NCI-H526 treated with DMSO at 0.1 percent for 48 hours (cell line): ENCODE measurements around the gene KDM1A.

Experiments
- DNase-seq: peaks from one replicate; lab custom pipeline; 2025; lab: John Stamatoyannopoulos, UW

KDM1A gene

DNA sequence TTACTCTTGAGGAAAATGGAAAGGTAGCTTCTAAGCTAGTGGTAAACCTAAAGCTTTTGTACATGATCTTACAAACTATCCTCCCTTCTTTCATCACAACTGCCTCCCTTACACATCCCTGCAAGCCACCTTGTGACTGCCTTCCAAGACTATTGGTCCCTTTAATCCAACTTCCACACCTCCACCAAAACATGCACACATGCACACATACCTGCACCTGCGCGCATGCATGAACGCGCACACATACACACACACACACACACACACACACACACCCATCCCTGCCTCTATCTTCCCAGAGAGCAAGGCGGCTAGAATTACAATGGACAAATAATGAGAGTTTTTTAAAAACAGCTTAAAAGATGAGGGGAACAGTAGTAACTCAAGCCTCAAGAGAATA, 91.1 kb downstream of the KDM1A start:
- no peak for DNase-seq

GRCh38 chr1:23111600-23112535, 92.6 kb downstream of the KDM1A start:
- DNase-seq = no peak

GRCh38 chr1:23114424-23115079, 95.3 kb downstream of the KDM1A start:
- no peak for DNase-seq

DNA sequence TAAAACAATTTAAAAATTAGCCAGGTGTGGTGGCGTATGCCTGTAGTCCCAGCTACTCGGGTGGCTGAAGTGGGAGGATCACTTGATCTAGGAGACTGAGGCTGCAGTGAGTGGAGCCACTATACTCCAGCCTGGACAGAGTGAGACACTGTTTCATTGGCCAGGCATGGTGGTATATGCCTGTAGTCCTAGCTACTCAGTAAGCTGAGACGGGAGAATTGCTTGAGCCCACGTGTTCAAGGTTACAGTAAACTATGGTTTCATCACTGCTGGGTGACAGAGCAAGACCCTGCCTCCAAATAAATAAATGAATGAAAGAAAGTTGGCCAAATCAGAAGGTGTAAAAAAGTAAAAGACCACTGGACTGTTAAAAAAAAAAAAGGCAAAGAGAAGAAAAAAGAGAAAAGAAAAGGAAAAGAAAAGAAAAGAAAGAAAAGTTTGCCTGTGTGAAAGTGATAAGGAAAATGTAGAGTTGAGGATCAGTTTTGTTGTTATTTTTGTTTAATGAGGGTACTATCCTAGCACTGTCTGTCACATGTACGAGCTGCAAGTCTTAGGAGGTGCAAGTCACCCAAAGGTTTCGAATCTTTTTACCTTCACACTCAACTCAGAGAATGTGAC, 97.1 kb downstream of the KDM1A start:
- no peak for DNase-seq

DNA sequence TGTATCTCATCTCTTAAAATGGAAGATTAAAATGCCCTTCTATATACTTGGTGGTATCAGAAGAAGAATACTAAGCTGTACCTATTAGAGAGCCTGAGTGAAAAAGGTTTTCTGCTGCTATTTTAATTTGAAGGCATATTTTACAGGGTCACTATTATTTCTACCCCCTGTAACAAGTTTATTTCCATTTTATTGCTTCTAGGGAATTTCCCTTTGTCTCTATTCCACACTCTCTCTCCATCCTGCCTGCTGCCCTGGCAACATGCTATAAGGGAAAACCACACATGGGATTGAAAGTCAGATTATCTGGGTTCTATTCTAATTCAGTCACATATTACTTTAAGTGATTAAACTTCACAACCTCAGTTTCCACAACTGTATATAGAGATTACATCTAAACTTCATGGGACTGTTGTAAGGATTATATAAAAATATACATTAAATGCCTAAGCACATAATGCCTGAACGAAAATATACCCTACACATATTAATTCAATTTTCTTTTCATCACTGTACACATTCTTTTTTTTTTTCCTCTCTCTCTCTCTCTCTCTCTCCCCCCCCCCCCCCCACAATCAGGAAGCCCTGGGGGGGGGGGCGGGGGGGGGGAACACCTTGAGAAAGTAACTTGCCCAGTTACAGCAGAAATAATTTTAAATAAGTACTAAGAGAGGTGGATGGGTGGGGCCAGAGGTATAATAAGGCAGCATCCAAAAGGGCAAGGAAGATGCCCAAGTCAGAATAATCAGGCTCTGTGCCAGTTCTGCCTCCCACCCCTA, 97.8 kb downstream of the KDM1A start:
- DNase-seq = no peak

- DNase-seq = no peak
These were observed 99.1 kb downstream of the KDM1A start for GRCh38 chr1:23118407-23118806.

- DNase-seq = no peak
These were observed 99.9 kb downstream of the KDM1A start for GRCh38 chr1:23118957-23119792.

- DNase-seq = no peak
These were observed 101.1 kb downstream of the KDM1A start for GRCh38 chr1:23120383-23120782.

GRCh38 chr1:23122023-23122748, 102.9 kb downstream of the KDM1A start:
- no peak for DNase-seq

GRCh38 chr1:23122796-23123195, 103.5 kb downstream of the KDM1A start:
- DNase-seq = no peak

- no peak for DNase-seq
These were observed 104.3 kb downstream of the KDM1A start for GRCh38 chr1:23123528-23123927.

DNA sequence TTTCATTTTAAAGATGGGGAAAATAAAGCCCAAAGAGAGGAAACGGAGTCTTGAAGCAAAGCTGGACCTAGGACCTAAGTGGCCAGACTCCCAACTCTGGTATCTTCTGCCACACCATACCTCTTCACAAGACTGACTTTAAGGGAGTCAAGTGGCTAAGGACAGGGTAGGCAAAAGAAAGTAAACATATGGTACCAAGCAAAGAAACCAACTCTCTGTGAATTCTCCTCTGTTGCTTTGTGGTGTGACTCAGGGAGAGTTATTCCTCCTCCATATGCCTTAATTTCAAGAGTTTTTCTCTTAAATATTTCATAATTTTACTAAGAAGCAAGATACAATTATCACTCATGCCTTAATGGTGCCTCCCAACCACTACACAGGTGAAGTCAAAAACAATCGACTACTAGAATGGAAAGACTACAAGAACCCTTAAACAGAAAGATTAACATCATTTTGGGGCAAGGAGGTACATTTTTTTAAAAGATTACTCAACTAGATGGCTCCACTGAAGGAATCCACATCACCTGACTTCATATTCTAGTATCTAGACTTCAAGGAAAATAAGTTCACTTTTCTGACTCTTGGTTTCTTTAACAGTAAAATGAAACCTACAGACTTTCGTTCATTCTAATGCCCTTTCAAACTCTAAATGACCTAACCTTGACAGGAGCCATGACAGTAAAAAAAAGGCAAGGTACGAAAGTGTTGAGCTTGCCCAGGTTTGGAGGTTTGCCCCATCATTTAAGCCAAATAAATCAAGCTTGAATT, 105.2 kb downstream of the KDM1A start:
- DNase-seq = no peak

- no peak for DNase-seq
These were observed 106.2 kb downstream of the KDM1A start for GRCh38 chr1:23125489-23125888.

- no peak for DNase-seq
These were observed 106.9 kb downstream of the KDM1A start for GRCh38 chr1:23126200-23126599.

- DNase-seq = no peak
These were observed 107.5 kb downstream of the KDM1A start for GRCh38 chr1:23126801-23127200.

- DNase-seq = no peak
These were observed 110.6 kb downstream of the KDM1A start for GRCh38 chr1:23129846-23130245.

- DNase-seq = no peak
These were observed 112.8 kb downstream of the KDM1A start for GRCh38 chr1:23132033-23132432.
